Superior temporal gyrus (tissue), 1 donor: ENCODE results near the gene SF1.
"Not testable (repeated sequence)": the region's sequence is repeated elsewhere in the genome, so short reads cannot be mapped to it uniquely, and the experiment has no call there.

Experiments used
- DNase-seq: peaks from one replicate; pipeline ENCODE4 v3.0.0-alpha.2; 2016; ENCODE audit errors: extremely low spot score

Gene SF1

GRCh38 chr11:64778473-64779298 is at the start of gene SF1:
SF1 (minus strand) TSS chr11:64778542; CDS start chr11:64778392, 150 bp downstream.
- peak; percentile 100 for DNase-seq

- no peak for DNase-seq
Measured at GRCh38 chr11:64827451-64827839, 49.1 kb upstream of the SF1 start.

- no peak for DNase-seq
Measured at GRCh38 chr11:64826578-64827450, 48.5 kb upstream of the SF1 start.

- no peak for DNase-seq
Measured at GRCh38 chr11:64826062-64826461, 47.7 kb upstream of the SF1 start.

GRCh38 chr11:64823568-64824119 is 45.3 kb upstream of the SF1 start:
- no peak for DNase-seq

- DNase-seq: no peak
Measured at GRCh38 chr11:64817476-64817875, 39.1 kb upstream of the SF1 start.

GRCh38 chr11:64815433-64815832 is 37.1 kb upstream of the SF1 start:
- DNase-seq: not testable (repeated sequence)

GRCh38 chr11:64814712-64815187 is 36.4 kb upstream of the SF1 start:
- DNase-seq: no peak

GRCh38 chr11:64813826-64814225 is 35.5 kb upstream of the SF1 start:
- no peak for DNase-seq

- DNase-seq: no peak
Measured at GRCh38 chr11:64810891-64811272, 32.5 kb upstream of the SF1 start.

GRCh38 chr11:64810271-64810890 is 32.0 kb upstream of the SF1 start, which contains the start of gene MEN1:
MEN1 (minus strand) TSS chr11:64810551; CDS start chr11:64810109, 442 bp downstream.
- peak; percentile 97 for DNase-seq

- DNase-seq: no peak
Measured at GRCh38 chr11:64809781-64810241, 31.5 kb upstream of the SF1 start.

- DNase-seq: no peak
Measured at GRCh38 chr11:64805481-64805880, 27.1 kb upstream of the SF1 start.

- no peak for DNase-seq
Measured at GRCh38 chr11:64804346-64805210, 26.2 kb upstream of the SF1 start.

- DNase-seq: no peak
Measured at GRCh38 chr11:64803846-64804345, 25.6 kb upstream of the SF1 start.

- peak; percentile 82 for DNase-seq
Measured at GRCh38 chr11:64803158-64803845, 25.0 kb upstream of the SF1 start, which contains the start of gene MAP4K2. MAP4K2 (minus strand) TSS chr11:64803214; CDS start chr11:64803149, 65 bp downstream.

GRCh38 chr11:64802370-64803157 is 24.2 kb upstream of the SF1 start:
- DNase-seq: no peak

- DNase-seq: no peak
Measured at GRCh38 chr11:64801561-64802369, 23.4 kb upstream of the SF1 start.
